ENCODE data around the gene ESRRA.
A peak's percentile ranks its signal among the peaks of the same experiment; 100 is the strongest.
"Not testable (repeated sequence)": the region's sequence is repeated elsewhere in the genome, so short reads cannot be mapped to it uniquely, and the experiment has no call there.

The ESRRA gene

GRCh38 chr11:64321026-64321425 lies 15.7 kb downstream of the ESRRA start:
- H3K4me1 ChIP-seq (ENCODE audit: control insufficient read depth in 2 of 2, insufficient read depth in 2 of 2, low read length in 2 of 2): peaks cover 44 to 47% of the 10 kb centered on the region in 2 donors
- peak overlapping the region; percentile 32 to 45 for H3K9ac ChIP-seq (ENCODE audit: low read depth in 1 of 2, low read length in 2 of 2)
- no peaks in the 10 kb centered on the region for H3K9me3 ChIP-seq (ENCODE audit: control insufficient read depth in 2 of 2, low read length in 2 of 2)
- H3K36me3 ChIP-seq (ENCODE audit: control insufficient read depth in 2 of 2, insufficient read depth in 2 of 2, low read length in 2 of 2): peaks cover 12 to 18% of the 10 kb centered on the region in 2 donors
- no peaks in the 10 kb centered on the region for H3K27me3 ChIP-seq (ENCODE audit: control insufficient read depth in 2 of 2, insufficient read depth in 2 of 2, low read length in 2 of 2)
- no peak overlapping the region for H3K4me3 ChIP-seq (ENCODE audit: low read length in 2 of 2)
- H3K27ac ChIP-seq (ENCODE audit: low read depth in 2 of 2, low read length in 2 of 2): peak overlapping the region; percentile 98 to 100

GRCh38 chr11:64321533-64321932 lies 16.2 kb downstream of the ESRRA start:
- peak overlapping the region; percentile 98 to 100 for H3K27ac ChIP-seq (ENCODE audit: low read depth in 2 of 2, low read length in 2 of 2)
- peak overlapping the region in 1 of 2 donors; percentile 45 for H3K9ac ChIP-seq (ENCODE audit: low read depth in 1 of 2, low read length in 2 of 2)
- peaks cover 9 to 13% of the 10 kb centered on the region in 2 donors for H3K36me3 ChIP-seq (ENCODE audit: control insufficient read depth in 2 of 2, insufficient read depth in 2 of 2, low read length in 2 of 2)
- H3K4me3 ChIP-seq (ENCODE audit: low read length in 2 of 2): peak overlapping the region in 1 of 2 donors; percentile 13
- no peaks in the 10 kb centered on the region for H3K27me3 ChIP-seq (ENCODE audit: control insufficient read depth in 2 of 2, insufficient read depth in 2 of 2, low read length in 2 of 2)
- H3K9me3 ChIP-seq (ENCODE audit: control insufficient read depth in 2 of 2, low read length in 2 of 2): no peaks in the 10 kb centered on the region
- peaks cover 40 to 42% of the 10 kb centered on the region in 2 donors for H3K4me1 ChIP-seq (ENCODE audit: control insufficient read depth in 2 of 2, insufficient read depth in 2 of 2, low read length in 2 of 2)

- H3K9me3 ChIP-seq (ENCODE audit: control insufficient read depth in 2 of 2, low read length in 2 of 2): no peaks in the 10 kb centered on the region
- H3K27me3 ChIP-seq (ENCODE audit: control insufficient read depth in 2 of 2, insufficient read depth in 2 of 2, low read length in 2 of 2): no peaks in the 10 kb centered on the region
- peak overlapping the region in 1 of 2 donors; percentile 18 for H3K9ac ChIP-seq (ENCODE audit: low read depth in 1 of 2, low read length in 2 of 2)
- H3K27ac ChIP-seq (ENCODE audit: low read depth in 2 of 2, low read length in 2 of 2): peak overlapping the region in 1 of 2 donors; percentile 100
- peaks cover 9 to 13% of the 10 kb centered on the region in 2 donors for H3K36me3 ChIP-seq (ENCODE audit: control insufficient read depth in 2 of 2, insufficient read depth in 2 of 2, low read length in 2 of 2)
- peaks cover 39 to 49% of the 10 kb centered on the region in 2 donors for H3K4me1 ChIP-seq (ENCODE audit: control insufficient read depth in 2 of 2, insufficient read depth in 2 of 2, low read length in 2 of 2)
- H3K4me3 ChIP-seq (ENCODE audit: low read length in 2 of 2): no peak overlapping the region
These were observed 17.6 kb downstream of the ESRRA start for GRCh38 chr11:64322925-64323260.

- H3K9me3 ChIP-seq (ENCODE audit: control insufficient read depth in 2 of 2, low read length in 2 of 2): no peaks in the 10 kb centered on the region
- H3K27ac ChIP-seq (ENCODE audit: low read depth in 2 of 2, low read length in 2 of 2): no peak overlapping the region
- peaks cover 40 to 49% of the 10 kb centered on the region in 2 donors for H3K4me1 ChIP-seq (ENCODE audit: control insufficient read depth in 2 of 2, insufficient read depth in 2 of 2, low read length in 2 of 2)
- H3K9ac ChIP-seq (ENCODE audit: low read depth in 1 of 2, low read length in 2 of 2): no peak overlapping the region
- peaks cover 9 to 13% of the 10 kb centered on the region in 2 donors for H3K36me3 ChIP-seq (ENCODE audit: control insufficient read depth in 2 of 2, insufficient read depth in 2 of 2, low read length in 2 of 2)
- no peaks in the 10 kb centered on the region for H3K27me3 ChIP-seq (ENCODE audit: control insufficient read depth in 2 of 2, insufficient read depth in 2 of 2, low read length in 2 of 2)
- no peak overlapping the region for H3K4me3 ChIP-seq (ENCODE audit: low read length in 2 of 2)
These were observed 18.0 kb downstream of the ESRRA start for GRCh38 chr11:64323373-64323772.

GRCh38 chr11:64323984-64324383 lies 18.7 kb downstream of the ESRRA start:
- H3K9me3 ChIP-seq (ENCODE audit: control insufficient read depth in 2 of 2, low read length in 2 of 2); H3K27ac ChIP-seq (ENCODE audit: low read depth in 2 of 2, low read length in 2 of 2); H3K27me3 ChIP-seq (ENCODE audit: control insufficient read depth in 2 of 2, insufficient read depth in 2 of 2, low read length in 2 of 2); H3K4me3 ChIP-seq (ENCODE audit: low read length in 2 of 2); H3K9ac ChIP-seq (ENCODE audit: low read depth in 1 of 2, low read length in 2 of 2): not testable (repeated sequence)
- peaks cover 9 to 13% of the 10 kb centered on the region in 2 donors for H3K36me3 ChIP-seq (ENCODE audit: control insufficient read depth in 2 of 2, insufficient read depth in 2 of 2, low read length in 2 of 2)
- peaks cover 41 to 51% of the 10 kb centered on the region in 2 donors for H3K4me1 ChIP-seq (ENCODE audit: control insufficient read depth in 2 of 2, insufficient read depth in 2 of 2, low read length in 2 of 2)

- Histone ChIP-seq H3K9me3 (ENCODE audit: control insufficient read depth in 2 of 2, low read length in 2 of 2) (no peaks in the 10 kb centered on the region), H3K4me3 (ENCODE audit: low read length in 2 of 2) (no peak overlapping the region), H3K27me3 (ENCODE audit: control insufficient read depth in 2 of 2, insufficient read depth in 2 of 2, low read length in 2 of 2) (no peaks in the 10 kb centered on the region), H3K36me3 (ENCODE audit: control insufficient read depth in 2 of 2, insufficient read depth in 2 of 2, low read length in 2 of 2) (peaks cover 9 to 13% of the 10 kb centered on the region in 2 donors), H3K27ac (ENCODE audit: low read depth in 2 of 2, low read length in 2 of 2) (no peak overlapping the region), H3K9ac (ENCODE audit: low read depth in 1 of 2, low read length in 2 of 2) (no peak overlapping the region), H3K4me1 (ENCODE audit: control insufficient read depth in 2 of 2, insufficient read depth in 2 of 2, low read length in 2 of 2) (peaks cover 36 to 45% of the 10 kb centered on the region in 2 donors)
These were observed 19.6 kb downstream of the ESRRA start for GRCh38 chr11:64324692-64325469.

GRCh38 chr11:64327375-64327774 lies 22.1 kb downstream of the ESRRA start:
- Histone ChIP-seq H3K27me3 (ENCODE audit: control insufficient read depth in 2 of 2, insufficient read depth in 2 of 2, low read length in 2 of 2) (no peaks in the 10 kb centered on the region), H3K4me1 (ENCODE audit: control insufficient read depth in 2 of 2, insufficient read depth in 2 of 2, low read length in 2 of 2) (peaks cover 37 to 40% of the 10 kb centered on the region in 2 donors), H3K4me3 (ENCODE audit: low read length in 2 of 2) (peak overlapping the region in 1 of 2 donors; percentile 19), H3K9ac (ENCODE audit: low read depth in 1 of 2, low read length in 2 of 2) (no peak overlapping the region), H3K9me3 (ENCODE audit: control insufficient read depth in 2 of 2, low read length in 2 of 2) (no peaks in the 10 kb centered on the region), H3K27ac (ENCODE audit: low read depth in 2 of 2, low read length in 2 of 2) (peak overlapping the region; percentile 78 to 80), H3K36me3 (ENCODE audit: control insufficient read depth in 2 of 2, insufficient read depth in 2 of 2, low read length in 2 of 2) (peaks cover 5 to 10% of the 10 kb centered on the region in 2 donors)

GRCh38 chr11:64327993-64328392 lies 22.7 kb downstream of the ESRRA start:
- no peak overlapping the region for H3K9ac ChIP-seq (ENCODE audit: low read depth in 1 of 2, low read length in 2 of 2)
- peaks cover under 1 to 4% of the 10 kb centered on the region in 2 donors for H3K36me3 ChIP-seq (ENCODE audit: control insufficient read depth in 2 of 2, insufficient read depth in 2 of 2, low read length in 2 of 2)
- H3K27me3 ChIP-seq (ENCODE audit: control insufficient read depth in 2 of 2, insufficient read depth in 2 of 2, low read length in 2 of 2): no peaks in the 10 kb centered on the region
- peak overlapping the region in 1 of 2 donors; percentile 19 for H3K4me3 ChIP-seq (ENCODE audit: low read length in 2 of 2)
- peak overlapping the region; percentile 78 to 80 for H3K27ac ChIP-seq (ENCODE audit: low read depth in 2 of 2, low read length in 2 of 2)
- H3K9me3 ChIP-seq (ENCODE audit: control insufficient read depth in 2 of 2, low read length in 2 of 2): no peaks in the 10 kb centered on the region
- H3K4me1 ChIP-seq (ENCODE audit: control insufficient read depth in 2 of 2, insufficient read depth in 2 of 2, low read length in 2 of 2): peaks cover 33 to 37% of the 10 kb centered on the region in 2 donors

GRCh38 chr11:64330888-64331287 lies 25.6 kb downstream of the ESRRA start:
- Histone ChIP-seq H3K27me3 (ENCODE audit: control insufficient read depth in 2 of 2, insufficient read depth in 2 of 2, low read length in 2 of 2) (no peaks in the 10 kb centered on the region), H3K9ac (ENCODE audit: low read depth in 1 of 2, low read length in 2 of 2) (peak overlapping the region in 1 of 2 donors; percentile 27), H3K4me1 (ENCODE audit: control insufficient read depth in 2 of 2, insufficient read depth in 2 of 2, low read length in 2 of 2) (peaks cover 28 to 41% of the 10 kb centered on the region in 2 donors), H3K4me3 (ENCODE audit: low read length in 2 of 2) (no peak overlapping the region), H3K36me3 (ENCODE audit: control insufficient read depth in 2 of 2, insufficient read depth in 2 of 2, low read length in 2 of 2) (no peaks in the 10 kb centered on the region), H3K9me3 (ENCODE audit: control insufficient read depth in 2 of 2, low read length in 2 of 2) (no peaks in the 10 kb centered on the region), H3K27ac (ENCODE audit: low read depth in 2 of 2, low read length in 2 of 2) (peak overlapping the region in 1 of 2 donors; percentile 69)

GRCh38 chr11:64331569-64332371 lies 26.4 kb downstream of the ESRRA start:
- no peaks in the 10 kb centered on the region for H3K9me3 ChIP-seq (ENCODE audit: control insufficient read depth in 2 of 2, low read length in 2 of 2)
- H3K4me3 ChIP-seq (ENCODE audit: low read length in 2 of 2): peak overlapping the region; percentile 20 to 27
- H3K27me3 ChIP-seq (ENCODE audit: control insufficient read depth in 2 of 2, insufficient read depth in 2 of 2, low read length in 2 of 2): no peaks in the 10 kb centered on the region
- H3K36me3 ChIP-seq (ENCODE audit: control insufficient read depth in 2 of 2, insufficient read depth in 2 of 2, low read length in 2 of 2): no peaks in the 10 kb centered on the region
- peak overlapping the region; percentile 63 to 69 for H3K27ac ChIP-seq (ENCODE audit: low read depth in 2 of 2, low read length in 2 of 2)
- peaks cover 28 to 38% of the 10 kb centered on the region in 2 donors for H3K4me1 ChIP-seq (ENCODE audit: control insufficient read depth in 2 of 2, insufficient read depth in 2 of 2, low read length in 2 of 2)
- H3K9ac ChIP-seq (ENCODE audit: low read depth in 1 of 2, low read length in 2 of 2): peak overlapping the region; percentile 34 to 71
